Measurements from ENCODE around the gene EIF3L.

EIF3L gene

DNA sequence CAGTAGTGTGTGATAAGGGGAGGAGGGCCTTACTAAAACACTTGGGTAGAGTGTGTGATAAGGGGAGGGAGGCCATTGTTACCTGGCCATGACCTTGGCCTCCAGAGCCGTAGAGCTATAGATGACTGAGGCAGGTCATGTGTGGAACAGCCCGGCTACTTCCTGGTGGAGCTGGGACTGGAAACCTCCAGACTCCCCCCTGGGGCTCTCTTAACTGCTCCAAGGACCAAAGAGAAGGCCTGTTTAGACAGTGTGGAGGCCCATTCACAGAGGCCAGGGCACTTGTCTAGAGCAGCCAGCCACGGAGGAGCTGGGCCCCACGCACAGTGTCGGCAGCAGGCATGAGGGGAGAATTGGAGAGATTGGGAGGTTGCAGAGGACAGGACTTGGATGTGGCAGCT is 44.4 kb downstream of the EIF3L start:
- Histone ChIP-seq H3K36me3 (ENCODE audit: control insufficient read depth, insufficient read depth, low read length) (peaks cover 10% of the 10 kb centered on the region), H3K4me3 (replicated peaks; ENCODE audit: low read depth, low read length) (no peak overlapping the region), H3K27me3 (replicated peaks; ENCODE audit: control insufficient read depth, insufficient read depth, low read length) (no peaks in the 10 kb centered on the region)
- no peak for DNase-seq (ENCODE audit: extremely low read depth, insufficient read length)
- TF ChIP-seq, protein P1, sequence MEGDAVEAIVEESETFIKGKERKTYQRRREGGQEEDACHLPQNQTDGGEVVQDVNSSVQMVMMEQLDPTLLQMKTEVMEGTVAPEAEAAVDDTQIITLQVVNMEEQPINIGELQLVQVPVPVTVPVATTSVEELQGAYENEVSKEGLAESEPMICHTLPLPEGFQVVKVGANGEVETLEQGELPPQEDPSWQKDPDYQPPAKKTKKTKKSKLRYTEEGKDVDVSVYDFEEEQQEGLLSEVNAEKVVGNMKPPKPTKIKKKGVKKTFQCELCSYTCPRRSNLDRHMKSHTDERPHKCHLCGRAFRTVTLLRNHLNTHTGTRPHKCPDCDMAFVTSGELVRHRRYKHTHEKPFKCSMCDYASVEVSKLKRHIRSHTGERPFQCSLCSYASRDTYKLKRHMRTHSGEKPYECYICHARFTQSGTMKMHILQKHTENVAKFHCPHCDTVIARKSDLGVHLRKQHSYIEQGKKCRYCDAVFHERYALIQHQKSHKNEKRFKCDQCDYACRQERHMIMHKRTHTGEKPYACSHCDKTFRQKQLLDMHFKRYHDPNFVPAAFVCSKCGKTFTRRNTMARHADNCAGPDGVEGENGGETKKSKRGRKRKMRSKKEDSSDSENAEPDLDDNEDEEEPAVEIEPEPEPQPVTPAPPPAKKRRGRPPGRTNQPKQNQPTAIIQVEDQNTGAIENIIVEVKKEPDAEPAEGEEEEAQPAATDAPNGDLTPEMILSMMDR (IDR thresholded peaks at IDR 0.05; ENCODE audit: insufficient read depth, low read length, poor library complexity, severe bottlenecking) = no peak

DNA sequence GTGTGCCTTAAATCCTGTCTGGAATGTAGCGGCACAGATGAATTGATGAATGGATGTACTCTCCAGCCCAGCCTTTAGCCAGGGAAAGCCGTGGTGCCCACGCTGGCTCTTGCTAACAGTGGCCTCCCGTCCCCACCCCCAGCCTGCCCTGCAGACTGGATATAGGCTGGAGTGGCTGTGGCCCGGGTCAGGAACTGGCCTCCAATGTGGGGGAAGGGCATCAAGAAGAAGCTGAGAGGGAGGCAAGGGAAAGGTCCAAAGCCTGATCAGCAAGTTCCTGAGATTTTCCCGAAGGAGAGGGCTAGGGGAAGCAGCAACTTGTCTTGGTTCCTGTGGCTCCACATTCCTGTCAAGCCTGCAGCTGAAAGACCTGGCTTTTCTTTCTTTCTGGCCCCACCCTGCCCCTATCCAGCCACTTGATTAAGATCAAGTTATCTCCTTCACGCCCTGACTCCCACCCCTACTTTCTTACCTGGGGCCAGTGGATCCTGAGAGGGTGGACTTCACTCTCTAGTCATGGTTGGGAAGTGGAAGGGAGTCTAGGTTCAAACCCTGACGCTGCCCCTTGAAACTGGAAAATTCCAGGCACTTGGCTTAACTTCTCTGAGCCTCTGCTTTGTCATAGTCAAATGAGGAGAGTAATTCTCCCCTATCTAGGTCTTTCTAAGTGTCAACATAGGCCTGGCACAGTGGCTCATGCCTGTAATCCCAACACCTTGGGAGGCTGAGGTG is 45.9 kb downstream of the EIF3L start:
- Histone ChIP-seq H3K27me3 (replicated peaks; ENCODE audit: control insufficient read depth, insufficient read depth, low read length) (no peaks in the 10 kb centered on the region), H3K4me3 (replicated peaks; ENCODE audit: low read depth, low read length) (no peak overlapping the region), H3K36me3 (ENCODE audit: control insufficient read depth, insufficient read depth, low read length) (peaks cover 7% of the 10 kb centered on the region)
- DNase-seq (ENCODE audit: extremely low read depth, insufficient read length) = no peak
- TF ChIP-seq, protein P1 (IDR thresholded peaks at IDR 0.05; ENCODE audit: insufficient read depth, low read length, poor library complexity, severe bottlenecking) = no peak

DNA sequence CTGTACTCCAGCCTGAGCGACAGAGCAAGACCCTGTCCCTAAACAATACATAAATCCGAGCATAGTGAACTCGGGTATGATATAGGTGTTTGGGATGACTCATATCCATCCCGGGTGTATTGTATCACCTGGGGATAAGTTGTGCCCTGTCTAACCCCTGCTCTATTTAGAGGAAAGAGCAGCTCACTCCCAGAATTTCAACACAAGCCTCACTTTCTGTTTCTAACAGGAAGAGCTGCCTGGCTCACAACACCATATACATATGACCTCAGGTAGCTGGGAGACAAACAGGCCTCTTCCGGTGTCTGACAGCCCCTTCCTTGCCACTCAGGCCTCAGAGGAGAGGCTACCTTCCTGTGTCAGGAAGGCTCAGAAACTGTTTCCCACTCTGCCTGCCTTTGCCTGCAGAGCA is 47.0 kb downstream of the EIF3L start:
- peak; percentile 41 for DNase-seq (ENCODE audit: extremely low read depth, insufficient read length)
- no peaks in the 10 kb centered on the region for H3K27me3 ChIP-seq (replicated peaks; ENCODE audit: control insufficient read depth, insufficient read depth, low read length)
- H3K36me3 ChIP-seq (ENCODE audit: control insufficient read depth, insufficient read depth, low read length) = peaks cover 5% of the 10 kb centered on the region
- TF ChIP-seq, protein P1 (IDR thresholded peaks at IDR 0.05; ENCODE audit: insufficient read depth, low read length, poor library complexity, severe bottlenecking) = no peak
- no peak overlapping the region for H3K4me3 ChIP-seq (replicated peaks; ENCODE audit: low read depth, low read length)

DNA sequence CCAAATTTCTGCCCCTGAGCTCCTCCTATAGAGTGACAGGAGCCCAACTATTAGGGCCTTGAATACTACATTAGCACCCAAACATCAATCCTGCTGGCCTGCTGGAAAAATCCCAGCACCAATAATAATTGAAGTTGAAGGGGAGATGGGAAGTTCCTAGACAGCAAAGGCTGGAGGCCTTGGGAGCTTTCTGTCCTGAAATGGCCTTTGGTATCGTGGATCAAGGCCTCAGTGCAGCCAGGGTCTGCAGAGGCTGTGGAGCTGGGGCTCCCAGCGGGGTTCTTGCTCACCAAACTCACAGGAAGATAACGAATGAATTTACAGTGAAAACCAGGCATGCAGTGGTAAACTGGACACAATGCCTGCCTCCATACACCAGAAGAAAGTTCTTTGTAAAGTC is 47.7 kb downstream of the EIF3L start:
- Histone ChIP-seq H3K36me3 (ENCODE audit: control insufficient read depth, insufficient read depth, low read length) (peaks cover 3% of the 10 kb centered on the region), H3K27me3 (replicated peaks; ENCODE audit: control insufficient read depth, insufficient read depth, low read length) (no peaks in the 10 kb centered on the region), H3K4me3 (replicated peaks; ENCODE audit: low read depth, low read length) (no peak overlapping the region)
- no peak for DNase-seq (ENCODE audit: extremely low read depth, insufficient read length)
- TF ChIP-seq, protein P1 (IDR thresholded peaks at IDR 0.05; ENCODE audit: insufficient read depth, low read length, poor library complexity, severe bottlenecking) = no peak

DNA sequence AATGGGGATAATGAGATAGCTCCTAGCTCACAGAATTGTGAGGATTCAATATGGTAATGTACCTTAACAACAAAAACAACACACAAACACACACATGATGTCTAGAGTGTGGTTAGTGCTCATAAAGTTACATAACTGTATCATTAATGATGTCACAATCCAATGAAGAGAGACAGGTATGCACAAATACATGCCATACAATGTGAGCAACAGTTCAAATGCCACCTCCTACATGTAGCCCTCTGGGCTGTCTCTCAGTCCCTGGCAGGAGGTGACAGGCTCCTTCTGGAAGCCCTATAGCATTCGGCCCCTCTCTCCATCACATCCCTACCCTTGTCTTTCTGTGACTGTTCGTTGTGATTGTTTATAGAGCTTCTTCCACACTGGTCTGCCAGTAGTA is 48.6 kb downstream of the EIF3L start:
- Histone ChIP-seq H3K36me3 (ENCODE audit: control insufficient read depth, insufficient read depth, low read length) (no peaks in the 10 kb centered on the region; the same call in 1 of the 2 replicates), H3K27me3 (replicated peaks; ENCODE audit: control insufficient read depth, insufficient read depth, low read length) (no peaks in the 10 kb centered on the region), H3K4me3 (replicated peaks; ENCODE audit: low read depth, low read length) (no peak overlapping the region)
- DNase-seq (ENCODE audit: extremely low read depth, insufficient read length) = no peak
- TF ChIP-seq, protein P1 (IDR thresholded peaks at IDR 0.05; ENCODE audit: insufficient read depth, low read length, poor library complexity, severe bottlenecking) = no peak

All from GM06990 (cell line).